NCI-H2196 (cell line): ENCODE data around the gene TMEM107.
"Not testable (repeated sequence)": the region's sequence is repeated elsewhere in the genome, so short reads cannot be mapped to it uniquely, and the experiment has no call there.

Source experiments
- DNase-seq: peaks from one replicate; lab custom pipeline; 2025; ENCODE audit not compliant: unreplicated experiment; lab: John Stamatoyannopoulos, UW

Gene TMEM107

DNA sequence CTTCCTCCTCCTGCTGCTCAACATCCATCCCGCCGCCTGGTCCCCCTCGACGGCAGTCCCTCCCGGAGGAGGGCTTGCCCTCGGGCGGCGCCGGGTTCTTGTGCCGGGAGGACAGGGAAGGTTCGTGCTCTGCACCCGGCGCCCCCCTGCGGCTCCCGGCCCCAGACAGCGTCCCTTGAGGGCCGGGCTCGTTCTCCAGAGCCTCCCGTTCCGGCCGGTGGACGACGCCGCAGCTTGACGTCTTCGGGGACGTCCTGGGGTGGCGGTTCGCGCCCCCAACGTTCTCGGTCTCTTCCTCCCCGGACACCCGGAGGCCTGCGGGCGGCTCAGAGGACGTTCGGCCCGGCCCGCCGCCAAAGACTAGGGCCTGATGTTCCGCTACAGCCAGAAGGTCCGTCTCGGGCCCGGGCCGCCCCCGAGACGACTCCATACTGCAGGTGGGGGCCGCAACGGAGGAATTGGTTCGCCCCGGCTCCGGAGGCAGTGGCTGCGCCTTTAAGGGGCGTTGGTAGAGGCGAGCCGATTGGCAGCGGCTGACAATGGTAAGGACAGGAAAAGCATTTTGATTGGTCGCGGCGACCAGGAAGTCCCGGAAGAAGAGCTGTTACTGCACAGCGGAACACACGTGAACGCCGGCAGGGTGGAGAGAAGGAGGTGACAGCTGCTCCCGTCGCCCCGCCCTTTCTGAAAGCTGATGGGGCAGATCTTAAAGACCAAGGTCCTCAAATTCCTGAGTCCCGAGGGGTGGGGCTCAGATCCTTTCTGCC is 13.7 kb upstream of the TMEM107 start, which contains the start of gene BORCS6:
Gene BORCS6 (minus strand): TSS at position 470 of the 767 bp plus-strand sequence. CDS start 40 bp downstream, at position 430.
- peak; percentile 74 for DNase-seq

DNA sequence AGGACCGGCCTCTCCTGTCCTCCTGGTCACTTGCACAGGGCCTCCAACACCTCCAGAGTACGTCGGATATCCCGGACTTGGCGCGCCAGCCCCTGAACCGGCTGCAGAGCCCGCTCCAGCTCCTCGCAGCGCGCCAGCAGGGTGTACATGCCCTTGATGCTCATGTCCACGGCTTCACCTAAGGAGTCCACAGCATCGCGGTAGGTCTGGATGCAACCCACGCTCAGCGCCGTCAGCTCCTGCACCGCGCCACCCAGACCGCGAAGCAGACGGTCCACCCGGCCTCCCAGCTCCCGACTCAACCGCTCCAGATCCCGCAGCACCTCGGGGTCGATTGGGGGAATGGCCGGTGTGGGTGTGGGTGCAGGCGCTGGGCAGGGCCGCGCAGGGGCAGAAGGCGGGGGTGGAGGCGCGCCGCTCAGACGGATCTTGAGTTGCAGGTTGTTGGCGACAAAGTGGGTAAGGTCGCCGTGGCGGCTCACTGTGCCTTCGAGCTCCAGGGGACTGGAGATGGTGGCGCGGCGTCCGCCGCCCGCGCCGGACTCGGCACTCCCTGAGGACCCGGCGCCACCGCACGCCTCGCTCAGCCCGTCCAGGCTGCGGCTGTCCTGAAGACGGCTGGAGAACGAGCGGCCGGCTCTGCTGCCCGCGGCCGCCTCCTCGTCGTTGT is 13.0 kb upstream of the TMEM107 start:
- DNase-seq = no peak

DNA sequence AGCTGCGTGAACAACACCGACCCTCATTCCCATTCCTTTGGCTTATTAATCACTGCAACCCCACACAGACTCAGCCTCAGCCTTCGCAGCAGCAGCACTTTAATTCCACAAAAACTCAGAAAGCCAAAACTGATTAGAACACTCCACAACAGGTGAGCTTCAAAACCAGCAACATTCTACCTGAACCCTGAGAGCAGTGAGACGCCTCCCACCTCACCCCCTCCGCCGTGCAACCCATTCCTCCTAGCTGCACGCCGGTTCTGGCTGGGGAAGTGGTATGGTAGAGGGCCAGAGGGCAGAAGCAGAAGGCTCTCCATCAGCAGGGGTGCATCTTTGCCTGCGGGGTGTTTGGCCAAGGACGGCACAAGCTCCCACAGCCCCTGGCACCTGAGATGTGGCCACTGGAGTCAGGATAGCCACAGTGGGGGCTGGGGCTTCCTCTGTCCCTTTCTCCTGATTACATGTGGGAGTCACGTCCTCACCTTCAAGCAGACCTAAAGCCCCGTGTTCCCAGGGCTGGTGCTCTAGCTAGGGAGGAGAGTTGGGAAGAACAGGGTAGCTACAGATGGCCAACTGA is 12.2 kb upstream of the TMEM107 start:
- no peak for DNase-seq

DNA sequence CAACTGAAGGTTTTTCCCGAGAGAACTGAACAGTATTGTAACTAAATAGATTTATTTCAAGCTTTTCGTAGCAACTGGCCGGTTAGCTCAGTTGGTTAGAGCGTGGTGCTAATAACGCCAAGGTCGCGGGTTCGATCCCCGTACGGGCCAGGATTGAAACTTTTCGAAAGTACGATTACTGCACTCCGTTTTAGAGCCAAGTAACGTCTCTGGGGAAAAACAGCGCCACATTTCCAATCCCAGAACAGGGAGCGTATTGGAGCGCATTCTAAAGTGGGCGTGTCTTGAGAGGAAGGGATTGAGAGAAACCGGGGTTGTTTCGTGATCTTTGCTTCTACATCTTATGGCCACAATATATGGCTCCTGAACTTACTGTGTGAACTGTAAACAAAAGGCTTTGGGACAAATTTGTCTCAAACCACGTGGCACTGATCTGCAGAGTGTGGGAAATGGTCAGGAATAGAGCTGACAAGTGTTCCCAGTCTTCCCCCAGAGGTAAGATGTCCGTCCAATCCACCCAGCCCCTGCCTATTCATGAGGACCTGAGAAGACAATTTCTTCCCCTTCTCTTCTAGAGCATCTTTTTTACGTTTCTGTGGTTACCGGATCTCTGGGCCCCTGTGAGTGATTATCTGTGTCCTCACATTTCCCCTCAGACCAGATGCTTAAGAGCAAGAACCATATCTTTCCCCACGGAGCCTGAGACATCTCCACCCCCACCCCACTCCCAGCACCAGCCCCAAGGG is 11.5 kb upstream of the TMEM107 start:
- peak; percentile 86 for DNase-seq

DNA sequence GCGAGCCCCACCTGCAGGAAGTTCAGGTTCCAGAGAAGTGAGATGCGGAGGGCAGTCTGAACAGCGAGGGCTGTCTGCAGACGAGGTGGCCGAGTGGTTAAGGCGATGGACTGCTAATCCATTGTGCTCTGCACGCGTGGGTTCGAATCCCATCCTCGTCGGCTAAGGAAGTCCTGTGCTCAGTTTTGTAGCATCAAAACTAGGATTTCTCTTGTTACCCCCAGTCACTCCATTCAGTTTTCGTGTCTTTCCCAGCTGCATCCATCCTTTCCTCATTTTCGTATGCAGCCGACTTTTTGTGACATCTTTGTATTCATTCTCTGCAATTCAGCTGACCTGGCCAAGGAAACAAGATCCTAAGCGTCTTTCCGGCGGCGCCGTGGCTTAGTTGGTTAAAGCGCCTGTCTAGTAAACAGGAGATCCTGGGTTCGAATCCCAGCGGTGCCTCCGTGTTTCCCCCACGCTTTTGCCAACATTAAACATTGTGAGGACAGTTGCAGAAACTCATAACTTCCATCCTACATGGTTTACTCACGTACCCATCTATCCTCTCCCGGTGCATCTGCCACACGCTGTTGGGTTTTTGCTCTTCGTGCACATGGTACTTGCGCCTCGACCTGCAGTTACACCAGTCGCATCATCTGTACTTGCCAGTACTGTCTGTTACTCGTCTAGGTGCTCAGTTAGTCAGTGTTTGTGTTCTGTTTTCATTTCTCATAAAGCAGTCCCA is 10.8 kb upstream of the TMEM107 start:
- DNase-seq = peak; percentile 69

DNA sequence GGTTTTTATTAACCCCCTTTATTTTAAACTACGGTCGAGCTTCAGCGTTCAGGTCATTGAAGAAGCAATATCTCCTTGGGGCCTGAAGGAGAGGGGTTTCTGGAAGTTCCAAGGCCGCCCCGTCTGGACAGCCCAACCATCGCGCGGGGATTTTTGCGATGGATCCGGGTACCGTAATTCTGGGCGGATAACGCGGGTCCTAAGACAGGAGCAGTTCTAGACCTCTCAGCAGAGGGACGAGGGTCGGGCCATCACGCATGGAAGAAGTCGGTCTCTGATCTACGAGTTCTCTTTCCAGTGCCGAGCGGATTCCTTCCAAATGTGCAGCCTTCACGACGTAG is 10.2 kb upstream of the TMEM107 start:
- no peak for DNase-seq

DNA sequence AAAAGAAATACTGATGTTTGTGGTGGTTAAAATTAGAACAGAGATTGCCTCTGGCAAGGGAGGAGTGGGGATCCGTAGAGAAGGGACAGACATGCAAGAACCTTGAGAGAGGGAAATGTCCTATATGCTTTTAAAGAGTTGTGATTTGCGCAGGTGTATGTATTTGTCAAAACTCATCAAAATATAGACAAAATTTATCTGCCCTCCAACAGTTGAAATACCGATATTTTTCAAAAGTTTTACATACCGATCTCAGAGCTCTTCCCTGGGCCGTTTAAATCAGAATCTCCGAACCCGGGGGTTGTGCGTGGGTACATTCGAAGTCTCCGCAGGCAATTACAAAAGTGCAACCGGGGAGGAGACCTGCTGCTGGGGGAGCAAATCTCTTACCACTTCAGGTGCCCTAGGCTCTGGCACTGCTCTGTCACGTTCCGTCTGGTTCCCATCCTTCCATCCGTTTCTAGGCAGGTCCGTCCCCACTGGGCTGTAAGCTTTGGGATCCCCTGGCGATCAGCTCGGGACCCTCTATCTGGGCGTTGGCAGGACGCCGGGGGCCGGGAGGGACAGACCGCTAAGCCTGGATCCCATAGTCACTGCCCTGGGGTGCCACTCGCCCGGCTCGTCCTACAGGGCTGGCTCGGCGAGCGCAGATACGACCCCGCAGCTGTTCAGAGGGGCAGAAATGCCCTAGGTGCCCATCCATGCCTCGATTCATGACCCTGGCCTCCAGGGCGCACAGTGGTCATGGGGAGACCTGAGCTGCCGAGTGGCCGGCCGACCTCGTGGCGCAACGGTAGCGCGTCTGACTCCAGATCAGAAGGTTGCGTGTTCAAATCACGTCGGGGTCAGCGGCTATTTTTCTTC is 9.6 kb upstream of the TMEM107 start:
- DNase-seq = peak; percentile 56

DNA sequence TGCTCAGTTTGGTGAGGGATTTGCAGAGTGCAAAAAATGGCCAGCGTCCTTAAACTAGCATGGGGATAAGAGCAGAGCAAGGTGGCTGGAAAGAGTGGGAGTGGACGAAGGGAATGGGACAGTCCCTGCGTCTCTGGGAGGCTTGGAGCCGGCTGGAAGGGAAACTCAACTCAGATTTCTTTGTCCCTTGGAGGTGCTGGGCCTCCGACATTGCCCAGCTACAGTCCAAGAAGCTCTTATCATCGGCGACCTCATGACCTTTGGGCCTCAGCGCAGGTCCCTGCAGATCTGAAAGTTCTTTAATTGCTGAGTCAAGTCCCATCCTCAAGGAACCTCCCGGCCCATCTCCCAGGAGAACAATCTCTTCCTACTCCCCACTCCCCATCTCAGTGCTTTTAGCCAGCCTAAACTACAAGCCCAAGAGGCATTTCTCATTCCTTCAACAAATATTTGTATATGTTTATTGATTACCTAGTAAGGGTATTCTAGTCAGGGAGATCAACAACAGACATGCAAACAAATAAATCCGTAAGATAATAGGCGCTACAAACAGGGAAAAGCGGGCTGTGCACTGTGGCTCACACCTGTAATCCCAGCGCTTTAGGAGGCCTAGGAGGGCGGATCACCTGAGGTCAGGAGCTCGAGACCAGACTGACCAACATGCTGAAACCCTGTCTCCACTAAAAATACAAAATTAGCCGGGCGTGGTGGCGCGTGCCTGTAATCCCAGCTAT is 985 bp upstream of the TMEM107 start:
- no peak for DNase-seq

DNA sequence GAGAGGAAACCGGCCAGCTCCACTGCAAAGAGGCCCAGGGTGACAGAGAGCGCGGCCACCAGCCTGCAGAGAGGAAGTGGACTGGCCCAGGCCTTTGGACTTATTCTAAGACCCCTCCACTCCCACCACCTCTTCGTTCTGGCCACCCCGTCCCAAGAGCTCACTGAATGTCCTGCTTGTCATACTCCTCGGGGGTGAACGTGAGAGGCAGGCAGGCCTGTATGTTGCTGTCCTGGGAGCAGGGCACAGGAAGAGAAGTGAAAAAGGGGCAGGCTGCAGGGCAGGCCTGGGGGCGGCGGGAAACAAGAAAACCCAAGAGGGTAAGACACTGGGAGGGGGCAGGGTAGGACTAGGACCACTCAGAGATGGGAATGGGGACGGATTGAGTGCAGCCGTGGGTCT is 384 bp downstream of the TMEM107 start:
- no peak for DNase-seq

DNA sequence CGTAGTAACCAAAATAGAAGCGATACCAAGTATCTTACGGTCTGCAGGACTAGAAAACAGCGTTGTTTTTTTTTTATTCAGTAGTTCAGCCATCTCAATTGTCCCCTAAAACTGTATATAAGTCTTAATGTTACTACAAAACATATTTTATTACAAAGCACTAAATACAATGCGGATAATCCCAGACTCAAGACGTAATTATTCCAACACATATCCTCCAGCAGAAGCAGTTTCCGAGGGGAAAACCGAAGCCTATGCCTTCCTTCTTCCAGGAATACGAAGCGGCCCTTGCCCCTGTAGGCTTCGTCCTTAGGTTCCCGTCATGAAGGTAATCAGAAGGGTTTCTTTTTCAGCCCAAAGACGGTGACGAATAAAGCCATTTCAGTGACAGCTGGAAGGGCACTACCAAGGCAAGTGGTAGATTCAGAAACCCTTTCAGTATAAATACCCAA is 2.3 kb downstream of the TMEM107 start:
- DNase-seq = no peak

DNA sequence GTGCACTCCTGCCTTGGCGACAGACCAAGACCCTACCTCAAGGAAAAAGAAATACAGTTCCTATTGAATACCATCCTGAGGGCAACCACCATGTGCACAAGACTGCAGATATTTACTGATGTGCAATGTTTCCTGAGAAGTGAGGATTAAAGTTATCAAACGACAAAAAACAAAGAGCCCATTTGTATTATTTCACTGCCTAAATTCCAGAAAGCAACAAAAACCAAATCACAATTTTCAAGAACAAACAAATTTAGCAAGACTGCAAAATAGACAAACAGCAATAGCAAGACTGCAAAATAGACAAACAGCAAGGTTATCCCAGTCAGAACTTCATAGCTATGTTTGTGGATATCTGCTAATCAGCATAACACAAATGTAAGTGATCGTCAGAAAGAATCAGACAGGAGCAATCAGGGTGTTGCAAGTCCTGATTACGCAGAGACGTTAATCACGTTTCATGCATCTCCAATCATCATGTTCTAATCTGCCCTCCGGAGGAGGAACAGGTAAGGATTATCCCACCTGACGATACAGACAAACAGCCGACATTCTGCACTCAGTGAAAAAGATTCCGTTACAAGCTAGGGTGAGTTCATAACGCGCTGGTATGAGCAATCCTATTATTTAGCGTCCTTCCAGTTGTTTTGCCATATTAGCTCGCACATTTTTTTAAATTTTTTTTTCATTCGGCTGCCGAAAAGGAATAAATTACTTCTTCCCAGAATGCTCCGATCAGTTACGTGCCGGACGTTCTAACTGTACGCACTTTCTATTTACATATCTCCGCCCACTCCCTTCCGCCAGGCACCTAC is 2.9 kb downstream of the TMEM107 start:
- peak; percentile 78 for DNase-seq

DNA sequence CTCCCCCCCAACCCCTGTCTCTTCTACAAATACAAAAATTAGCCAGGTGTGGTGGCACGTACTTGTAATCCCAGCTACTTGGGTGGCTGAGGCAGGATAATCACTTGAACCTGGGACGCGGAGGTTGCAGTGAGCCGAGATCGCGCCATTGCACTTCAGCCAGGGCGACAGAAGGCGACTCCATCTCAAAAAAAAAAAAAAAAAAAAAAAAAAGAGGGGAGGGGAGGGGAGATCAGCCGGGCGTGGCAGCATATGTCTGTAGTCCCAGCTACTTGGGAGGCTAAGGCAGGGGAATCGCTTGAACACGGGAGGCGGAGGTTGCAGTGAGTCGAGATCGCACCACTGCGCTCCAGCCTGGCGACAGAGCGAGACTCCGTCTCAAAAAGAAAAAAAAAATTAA is 6.0 kb downstream of the TMEM107 start:
- DNase-seq = not testable (repeated sequence)

DNA sequence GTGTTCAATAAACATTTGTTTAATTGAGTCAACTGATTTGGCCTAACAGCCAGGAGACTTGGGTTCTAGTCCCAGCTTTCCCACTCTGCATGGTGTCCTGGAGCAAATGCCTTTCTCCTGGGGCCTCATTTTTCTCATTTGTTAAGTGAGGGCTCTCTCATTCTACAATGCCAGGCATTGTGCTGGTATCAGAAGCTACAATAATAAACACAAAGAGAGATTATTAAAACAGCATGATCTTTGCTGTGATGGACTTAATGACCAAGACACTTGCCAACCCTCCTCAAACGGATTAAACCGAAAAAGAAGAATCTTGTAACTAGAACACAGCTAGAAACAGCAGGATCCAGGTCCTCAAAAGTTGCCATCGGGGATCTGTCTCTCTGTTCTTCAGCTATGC is 8.7 kb downstream of the TMEM107 start:
- no peak for DNase-seq

DNA sequence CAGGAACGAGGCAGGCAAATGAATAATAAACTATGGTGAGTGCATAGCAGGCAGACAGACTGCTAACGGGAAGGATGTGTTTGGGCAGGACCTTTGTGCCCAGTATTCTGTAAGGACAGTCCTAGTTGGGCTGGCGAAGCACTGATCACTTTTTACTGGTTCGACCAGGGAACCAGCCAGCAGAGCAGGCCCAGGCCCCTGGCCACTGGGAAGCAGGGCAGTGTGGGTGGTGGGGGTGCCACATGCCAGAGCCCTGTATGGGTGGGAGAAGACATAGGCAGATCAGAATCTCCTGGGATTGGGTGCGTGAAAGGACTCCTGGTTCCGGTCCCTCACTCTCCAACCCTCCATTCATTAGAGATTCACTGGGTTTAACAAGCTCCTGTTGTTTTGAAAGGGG is 9.4 kb downstream of the TMEM107 start:
- no peak for DNase-seq

DNA sequence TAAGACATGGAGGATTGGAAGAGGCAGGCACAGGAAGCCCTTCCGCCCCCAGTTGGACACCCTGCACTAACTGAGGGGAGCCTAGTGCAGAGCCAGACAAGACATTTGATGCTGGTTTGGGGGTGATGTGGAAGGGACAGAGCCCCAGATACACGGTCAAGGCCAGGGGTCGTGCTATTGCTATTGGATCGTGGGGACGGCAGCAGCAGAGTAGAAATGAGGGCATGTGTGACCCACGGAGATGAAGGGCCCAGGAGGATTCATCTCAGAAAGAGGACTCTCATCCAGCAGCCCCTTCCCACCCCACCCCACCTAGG is 11.4 kb downstream of the TMEM107 start:
- DNase-seq = no peak

DNA sequence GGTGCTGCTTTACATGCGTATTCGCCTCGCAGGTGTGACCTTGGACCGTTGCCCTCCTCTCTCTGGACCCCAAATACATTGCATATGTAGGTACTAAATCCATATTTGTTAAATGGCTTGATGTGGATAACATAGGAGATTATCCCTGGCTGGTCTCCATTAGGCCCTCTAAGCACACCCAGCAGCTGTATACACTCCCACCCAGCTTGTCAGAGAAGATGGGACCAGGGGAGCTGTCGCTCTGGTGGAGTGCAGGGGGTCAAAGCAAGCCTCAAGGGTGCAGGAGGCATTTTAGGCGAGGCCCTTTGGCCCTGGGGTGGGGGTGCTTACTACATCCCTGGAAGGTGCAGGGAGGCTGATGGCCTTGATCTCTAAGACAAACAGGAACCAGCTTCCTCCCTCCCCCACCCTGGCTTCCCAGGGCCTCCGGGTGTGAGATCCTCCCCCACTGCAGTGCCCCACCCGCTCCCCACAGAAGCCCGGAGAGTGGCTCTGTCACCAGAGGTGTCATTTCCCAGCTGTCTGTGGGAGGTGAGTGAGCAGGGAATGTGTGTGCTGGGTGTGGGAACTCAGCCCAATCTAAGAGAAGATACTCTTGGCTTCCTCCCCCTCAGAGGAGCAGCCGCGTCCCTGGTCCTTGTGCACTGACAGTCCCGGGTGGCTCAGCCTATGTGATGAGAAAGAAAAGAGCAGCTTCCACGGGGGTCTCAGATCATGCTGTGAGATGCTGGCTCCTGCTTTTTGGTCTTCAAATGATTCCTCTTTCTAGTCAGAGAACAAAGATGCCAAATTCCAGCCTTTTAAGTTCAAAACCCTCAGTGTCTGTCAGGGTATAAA is 12.0 kb downstream of the TMEM107 start:
- DNase-seq = no peak
